ENCODE results near the gene TPD52L2. TPM values are rescaled to one million over a fixed set of nuclear protein-coding genes. Genes with fewer than 3 reads are reported as not detected.

TPD52L2 gene
- total and polyA plus RNA-seq, 2 donors (not counting 1 experiment from before 2014, with no cell fraction given) = 39.9 to 41.3 TPM

GRCh38 chr20:63826753-63827152, 38.3 kb upstream of the TPD52L2 start:
- H3K79me2 ChIP-seq (ENCODE audit: control insufficient read depth, insufficient read depth, low read length) = no peaks in the 10 kb centered on the region
- TF ChIP-seq EZH2 (IDR thresholded peaks at IDR 0.05; ENCODE audit: borderline replicate concordance, insufficient read depth, low read depth, low read length, poor library complexity, severe bottlenecking) = no peak
- no peak for TF ChIP-seq CTCF (IDR thresholded peaks at IDR 0.05)
- intact Hi-C loops (cut with micrococcal nuclease) = no loop called here
- no peak for DNase-seq
- H3K9ac ChIP-seq (ENCODE audit: low read length) = no peak overlapping the region
- peaks cover 0 to 35% (median 26%) of the 10 kb centered on the region in 4 experiments for H3K27me3 ChIP-seq (replicated peaks in 1 of 4; ENCODE audit: control extremely low read depth in 1 of 4, control insufficient read depth in 3 of 4, insufficient read depth in 4 of 4, low read length in 3 of 4)
- H3K27me3 Mint-ChIP-seq = peaks cover 38% of the 10 kb centered on the region
- no peak overlapping the region for H3K27ac Mint-ChIP-seq
- WGBS (ENCODE audit: insufficient coverage) = 94% methylated on average over 13 of the region's 13 CpGs
- peaks cover 12% of the 10 kb centered on the region in 2 donors for H3K4me1 ChIP-seq (ENCODE audit: control insufficient read depth in 2 of 2, insufficient read depth in 2 of 2, low read length in 2 of 2)
- H4K20me1 ChIP-seq (ENCODE audit: control insufficient read depth, insufficient read depth, low read length, poor library complexity, severe bottlenecking) = no peaks in the 10 kb centered on the region
- no peak overlapping the region for H3K4me3 Mint-ChIP-seq
- ChIA-PET CTCF (no interaction called here), POLR2A (no interaction called here)
- H3K9me3 ChIP-seq (ENCODE audit: control extremely low read depth in 1 of 3, control insufficient read depth in 2 of 3, insufficient read depth in 1 of 3, low read length in 2 of 3) = peaks cover 0 to 8% (median 0%) of the 10 kb centered on the region in 3 donors
- H3K27ac ChIP-seq (ENCODE audit: low read length in 2 of 2) = no peak overlapping the region
- H3K9me3 Mint-ChIP-seq (ENCODE audit: insufficient read depth) = no peaks in the 10 kb centered on the region
- peaks cover 11% of the 10 kb centered on the region for H3K4me1 Mint-ChIP-seq
- H3K36me3 ChIP-seq (replicated peaks in 1 of 2; ENCODE audit: control extremely low read depth in 1 of 2, control insufficient read depth in 1 of 2, extremely low read depth in 1 of 2, insufficient read depth in 2 of 2, low read length in 1 of 2) = no peaks in the 10 kb centered on the region
- ATAC-seq (ENCODE audit: low read depth) = no peak
- H2AFZ ChIP-seq (ENCODE audit: insufficient read depth, low read depth, low read length, poor library complexity, severe bottlenecking) = no peak overlapping the region
- no peak overlapping the region for H3K4me2 ChIP-seq (replicated peaks; ENCODE audit: low read depth, low read length, poor library complexity, severe bottlenecking)
- H3K4me3 ChIP-seq (ENCODE audit: control extremely low read depth in 1 of 5, extremely low read depth in 1 of 5, insufficient read depth in 1 of 5, low read depth in 2 of 5, low read length in 4 of 5) = no peak overlapping the region

GRCh38 chr20:63828124-63828523, 36.9 kb upstream of the TPD52L2 start:
- intact Hi-C loops (cut with micrococcal nuclease) = no loop called here
- Histone ChIP-seq H3K36me3 (replicated peaks in 1 of 2; ENCODE audit: control extremely low read depth in 1 of 2, control insufficient read depth in 1 of 2, extremely low read depth in 1 of 2, insufficient read depth in 2 of 2, low read length in 1 of 2) (no peaks in the 10 kb centered on the region), H3K4me3 (ENCODE audit: control extremely low read depth in 1 of 5, extremely low read depth in 1 of 5, insufficient read depth in 1 of 5, low read depth in 2 of 5, low read length in 4 of 5) (no peak overlapping the region), H3K27me3 (replicated peaks in 1 of 4; ENCODE audit: control extremely low read depth in 1 of 4, control insufficient read depth in 3 of 4, insufficient read depth in 4 of 4, low read length in 3 of 4) (peaks cover 0 to 42% (median 26%) of the 10 kb centered on the region in 4 experiments), H3K79me2 (ENCODE audit: control insufficient read depth, insufficient read depth, low read length) (no peaks in the 10 kb centered on the region), H2AFZ (ENCODE audit: insufficient read depth, low read depth, low read length, poor library complexity, severe bottlenecking) (no peak overlapping the region), H4K20me1 (ENCODE audit: control insufficient read depth, insufficient read depth, low read length, poor library complexity, severe bottlenecking) (no peaks in the 10 kb centered on the region), H3K4me1 (ENCODE audit: control insufficient read depth in 2 of 2, insufficient read depth in 2 of 2, low read length in 2 of 2) (peaks cover 12 to 16% of the 10 kb centered on the region in 2 donors), H3K27ac (ENCODE audit: low read length in 2 of 2) (no peak overlapping the region), H3K9ac (ENCODE audit: low read length) (no peak overlapping the region), H3K4me2 (replicated peaks; ENCODE audit: low read depth, low read length, poor library complexity, severe bottlenecking) (no peak overlapping the region), H3K9me3 (ENCODE audit: control extremely low read depth in 1 of 3, control insufficient read depth in 2 of 3, insufficient read depth in 1 of 3, low read length in 2 of 3) (peaks cover 0 to 8% (median 0%) of the 10 kb centered on the region in 3 donors)
- Mint-ChIP-seq H3K4me3 (peak overlapping the region; percentile 29), H3K9me3 (ENCODE audit: insufficient read depth) (no peaks in the 10 kb centered on the region), H3K4me1 (peaks cover 11% of the 10 kb centered on the region), H3K27ac (no peak overlapping the region), H3K27me3 (peaks cover 35% of the 10 kb centered on the region)
- ChIA-PET POLR2A (no interaction called here), CTCF (no interaction called here)
- ATAC-seq (ENCODE audit: low read depth) = no peak
- no peak for DNase-seq
- TF ChIP-seq CTCF (IDR thresholded peaks at IDR 0.05) = no peak
- no peak for TF ChIP-seq EZH2 (IDR thresholded peaks at IDR 0.05; ENCODE audit: borderline replicate concordance, insufficient read depth, low read depth, low read length, poor library complexity, severe bottlenecking)
- 100% methylated on average over 4 of the region's 8 CpGs for WGBS (ENCODE audit: insufficient coverage)
